WERI-Rb-1 (cell line): ENCODE data around the gene MECP2.

Source experiments
- DNase-seq: peaks from one replicate; pipeline ENCODE4 v3.0.0-alpha.2; 2020
- H3K27ac ChIP-seq: fragments of 250-450 bp; sonication (Bioruptor Pico); 2 replicates; pipeline ENCODE4 v1.5.1; 2020; ENCODE audit warnings: mild to moderate bottlenecking, moderate library complexity
- H3K27me3 ChIP-seq: fragments of 250-450 bp; sonication (Bioruptor Pico); 2 replicates; pipeline ENCODE4 v1.5.1; 2021; ENCODE audit warnings: mild to moderate bottlenecking, low read depth, moderate library complexity; ENCODE audit not compliant: insufficient read depth, severe bottlenecking
- H3K36me3 ChIP-seq: fragments of 250-450 bp; sonication (Bioruptor Pico); 2 replicates; pipeline ENCODE4 v1.5.1; 2020; ENCODE audit warnings: mild to moderate bottlenecking, moderate library complexity
- H3K4me3 ChIP-seq: 2 replicates; pipeline ENCODE4 v1.5.1; 2011; ENCODE audit warnings: low read depth, mild to moderate bottlenecking, control low read depth, low read length
- H3K9me3 ChIP-seq: fragments of 250-450 bp; sonication (Bioruptor Pico); 2 replicates; pipeline ENCODE4 v1.5.1; 2021; ENCODE audit warnings: mild to moderate bottlenecking, moderate library complexity; ENCODE audit not compliant: severe bottlenecking
- TF ChIP-seq, protein P1 (sequence below): IDR thresholded peaks from 2 replicates; pipeline ENCODE4 v1.5.1; 2011; ENCODE audit warnings: low read depth, mild to moderate bottlenecking, control low read depth, inconsistent platforms, low read length

The MECP2 gene

DNA sequence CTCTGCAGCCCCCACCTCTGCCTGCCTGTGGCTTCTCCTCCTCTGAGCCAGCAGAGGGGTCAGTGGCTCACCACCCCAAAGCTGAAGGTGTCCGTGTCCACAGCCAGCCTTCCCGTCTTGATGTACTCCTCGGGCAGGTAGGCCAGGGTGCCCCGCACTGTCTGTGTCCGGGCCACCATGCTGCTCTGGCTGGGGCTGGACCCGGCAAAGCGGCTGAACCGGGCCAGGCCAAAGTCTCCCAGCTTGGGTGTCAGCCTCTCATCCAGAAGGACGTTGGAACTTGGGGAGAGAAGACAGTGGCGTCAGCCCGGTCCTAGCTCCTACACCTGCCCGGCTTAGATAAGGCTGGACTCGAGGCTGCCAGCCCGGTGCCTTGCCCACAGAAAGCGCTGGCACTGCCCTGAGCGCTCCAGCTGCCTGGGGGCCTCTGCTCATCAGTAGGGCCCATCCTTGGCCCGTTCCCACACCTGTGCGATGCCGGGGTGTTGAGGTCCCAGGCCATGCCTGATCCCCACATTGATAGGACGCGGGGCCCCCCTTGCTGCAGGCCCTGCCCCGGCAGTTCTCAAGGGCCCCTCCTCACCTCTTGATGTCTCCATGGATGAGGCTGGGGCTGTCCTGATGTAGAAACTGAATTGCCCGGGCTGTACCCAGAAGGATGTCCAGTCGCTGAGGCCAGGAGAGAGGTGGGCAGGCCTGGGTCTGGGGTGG, 81.0 kb downstream of the MECP2 start:
- Histone ChIP-seq H3K27ac (no peak overlapping the region), H3K9me3 (no peaks in the 10 kb centered on the region), H3K4me3 (no peak overlapping the region), H3K27me3 (peaks cover 10% of the 10 kb centered on the region), H3K36me3 (peaks cover 59% of the 10 kb centered on the region)
- TF ChIP-seq, protein P1, sequence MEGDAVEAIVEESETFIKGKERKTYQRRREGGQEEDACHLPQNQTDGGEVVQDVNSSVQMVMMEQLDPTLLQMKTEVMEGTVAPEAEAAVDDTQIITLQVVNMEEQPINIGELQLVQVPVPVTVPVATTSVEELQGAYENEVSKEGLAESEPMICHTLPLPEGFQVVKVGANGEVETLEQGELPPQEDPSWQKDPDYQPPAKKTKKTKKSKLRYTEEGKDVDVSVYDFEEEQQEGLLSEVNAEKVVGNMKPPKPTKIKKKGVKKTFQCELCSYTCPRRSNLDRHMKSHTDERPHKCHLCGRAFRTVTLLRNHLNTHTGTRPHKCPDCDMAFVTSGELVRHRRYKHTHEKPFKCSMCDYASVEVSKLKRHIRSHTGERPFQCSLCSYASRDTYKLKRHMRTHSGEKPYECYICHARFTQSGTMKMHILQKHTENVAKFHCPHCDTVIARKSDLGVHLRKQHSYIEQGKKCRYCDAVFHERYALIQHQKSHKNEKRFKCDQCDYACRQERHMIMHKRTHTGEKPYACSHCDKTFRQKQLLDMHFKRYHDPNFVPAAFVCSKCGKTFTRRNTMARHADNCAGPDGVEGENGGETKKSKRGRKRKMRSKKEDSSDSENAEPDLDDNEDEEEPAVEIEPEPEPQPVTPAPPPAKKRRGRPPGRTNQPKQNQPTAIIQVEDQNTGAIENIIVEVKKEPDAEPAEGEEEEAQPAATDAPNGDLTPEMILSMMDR: no peak
- DNase-seq: no peak

DNA sequence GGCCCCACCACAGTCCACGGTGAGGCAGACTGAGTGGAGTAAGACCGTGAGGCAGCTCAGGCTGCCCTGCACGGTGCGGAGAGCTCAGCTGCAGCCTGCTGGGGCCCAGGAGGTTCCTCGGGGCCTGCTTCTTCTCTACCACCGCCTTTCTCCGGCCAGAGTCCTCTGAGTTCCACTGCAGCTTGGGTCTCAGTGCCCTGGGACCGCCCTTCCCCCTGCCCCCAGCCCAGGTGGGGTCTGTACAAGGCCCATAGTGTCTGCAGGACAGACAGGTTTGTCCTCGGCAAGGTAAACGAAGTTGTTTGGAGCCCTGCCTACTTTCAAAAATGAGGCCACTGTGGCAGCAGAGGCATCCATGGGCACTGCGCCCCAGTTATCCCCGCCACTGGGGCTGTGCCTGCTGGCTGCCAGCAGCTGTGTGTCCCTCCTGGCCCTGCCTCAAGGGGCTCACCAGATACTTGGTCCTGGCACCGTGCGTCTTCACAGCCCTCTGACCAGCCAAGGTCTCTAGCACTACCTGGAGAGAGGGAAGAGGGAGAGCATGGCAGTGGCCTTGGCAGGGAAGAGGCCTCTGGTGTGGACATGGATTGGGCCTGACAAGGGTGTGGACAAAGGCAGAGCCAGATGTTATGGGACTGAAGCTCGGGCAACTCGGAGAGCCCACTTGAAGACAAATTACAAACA, 81.8 kb downstream of the MECP2 start:
- Histone ChIP-seq H3K36me3 (peaks cover 67% of the 10 kb centered on the region), H3K9me3 (no peaks in the 10 kb centered on the region), H3K27me3 (peaks cover 10% of the 10 kb centered on the region), H3K27ac (no peak overlapping the region), H3K4me3 (no peak overlapping the region)
- TF ChIP-seq, protein P1: no peak
- no peak for DNase-seq

DNA sequence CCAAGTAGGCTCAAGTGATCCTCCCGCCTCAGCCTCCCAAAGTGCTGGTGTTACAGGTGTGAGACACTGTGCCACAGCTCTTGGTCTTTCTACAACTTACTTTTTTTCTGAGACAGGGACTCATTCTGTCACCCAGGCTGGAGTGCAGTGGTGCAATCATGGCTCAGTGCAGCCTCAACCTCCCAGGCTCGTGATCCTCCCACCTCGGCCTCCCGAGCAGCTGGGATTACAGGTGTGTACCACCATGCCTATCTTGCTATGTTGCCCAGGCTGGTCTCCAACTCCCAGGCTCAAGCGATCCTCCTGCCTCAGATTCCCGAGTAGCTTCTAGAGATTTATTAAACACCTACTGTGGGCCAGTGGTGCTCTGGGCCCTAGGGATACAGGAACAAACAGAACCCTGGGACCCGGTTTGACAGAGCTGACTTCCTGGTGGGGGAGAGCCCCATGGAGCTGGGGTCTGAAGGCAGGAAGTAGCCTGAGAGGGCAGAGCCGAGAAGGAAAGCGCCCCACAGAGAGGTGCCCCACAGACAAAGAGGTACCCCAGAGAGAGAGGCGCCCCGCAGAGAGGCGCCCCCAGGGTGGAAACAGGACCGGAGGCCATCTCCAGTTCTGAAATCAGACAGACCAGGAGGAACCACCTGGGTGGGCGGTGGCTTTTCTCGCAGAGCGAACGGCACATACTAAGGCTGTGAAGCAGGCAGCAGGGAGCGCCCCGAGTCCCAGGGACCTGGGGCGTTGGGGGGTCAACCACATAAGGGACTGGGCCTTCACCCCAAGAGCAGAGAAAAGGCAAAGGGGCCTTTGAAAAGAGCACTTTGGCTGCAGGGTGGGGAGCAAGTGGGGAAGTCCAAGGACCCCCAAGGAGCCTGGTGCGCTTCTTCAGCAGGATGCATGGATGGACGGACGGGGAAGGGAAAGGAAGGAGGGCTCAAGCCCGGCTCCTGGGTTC, 82.8 kb downstream of the MECP2 start:
- Histone ChIP-seq H3K4me3 (no peak overlapping the region), H3K9me3 (no peaks in the 10 kb centered on the region), H3K27me3 (peaks cover 10% of the 10 kb centered on the region), H3K27ac (no peak overlapping the region), H3K36me3 (peaks cover 75% of the 10 kb centered on the region)
- TF ChIP-seq, protein P1: no peak
- no peak for DNase-seq

DNA sequence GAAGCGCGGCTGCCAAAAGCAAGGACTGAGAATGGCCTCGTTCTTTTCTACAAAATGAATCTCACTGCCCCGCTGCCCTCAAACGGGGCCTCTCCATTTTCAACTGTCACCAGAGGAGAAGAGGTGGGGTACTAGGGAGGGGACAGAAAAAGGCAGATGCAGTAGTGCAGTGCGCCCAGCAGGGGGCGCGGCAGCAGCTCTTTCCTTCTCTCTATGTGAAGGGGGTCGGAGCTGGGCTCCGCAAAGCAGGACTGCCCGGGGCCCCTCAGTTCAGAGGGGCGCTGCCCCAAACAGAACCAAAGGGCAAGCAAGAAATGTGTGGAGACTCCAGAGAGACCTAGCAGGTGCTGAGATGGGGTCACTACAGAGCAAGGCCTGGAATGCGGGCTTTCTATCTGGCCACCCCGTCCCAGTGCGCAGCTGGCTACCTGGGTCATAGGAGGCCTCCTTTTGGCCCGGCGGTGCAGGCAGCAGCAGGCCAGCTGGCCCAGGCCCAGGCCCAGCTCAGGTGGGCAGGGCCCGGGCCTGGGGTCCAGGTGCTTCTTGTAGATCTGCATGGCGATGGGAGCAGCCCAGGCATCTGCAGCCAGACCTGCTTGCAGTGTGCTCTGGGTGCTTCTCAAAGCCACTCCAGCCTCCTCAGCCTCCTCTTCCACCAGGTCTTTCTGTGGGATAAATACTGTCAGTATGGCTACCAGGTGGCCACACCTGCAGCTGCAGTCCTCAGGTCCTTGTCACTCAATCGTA, 83.7 kb downstream of the MECP2 start:
- H3K36me3 ChIP-seq: peaks cover 75% of the 10 kb centered on the region
- TF ChIP-seq, protein P1: peak; percentile 98
- H3K9me3 ChIP-seq: no peaks in the 10 kb centered on the region
- H3K27ac ChIP-seq: peak overlapping the region; percentile 1
- H3K27me3 ChIP-seq: peaks cover 10% of the 10 kb centered on the region
- H3K4me3 ChIP-seq: no peak overlapping the region
- peak; percentile 68 for DNase-seq

DNA sequence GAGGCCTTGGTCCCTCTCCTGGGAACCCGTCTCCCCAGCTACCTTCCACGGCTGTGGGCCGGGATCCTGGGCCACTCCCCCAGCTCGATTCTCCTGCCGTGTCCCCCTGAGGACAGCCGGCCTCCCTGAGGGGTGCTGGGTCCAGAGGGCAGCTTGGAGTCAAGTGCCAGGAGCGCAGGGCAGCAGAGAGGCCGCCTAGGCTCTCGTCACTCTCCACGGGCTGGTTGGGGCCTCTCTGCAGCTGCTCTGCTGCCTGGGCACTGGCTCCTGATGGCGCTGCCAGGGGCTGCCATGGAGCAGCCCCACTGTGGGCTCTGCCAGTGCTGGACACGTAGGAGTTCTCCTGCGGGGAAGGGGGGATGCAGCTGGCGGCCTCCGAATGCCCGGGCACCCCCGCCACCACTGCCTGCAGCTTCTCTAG, 84.5 kb downstream of the MECP2 start:
- peaks cover 10% of the 10 kb centered on the region for H3K27me3 ChIP-seq
- no peak overlapping the region for H3K4me3 ChIP-seq
- no peaks in the 10 kb centered on the region for H3K9me3 ChIP-seq
- peaks cover 70% of the 10 kb centered on the region for H3K36me3 ChIP-seq
- H3K27ac ChIP-seq: peak overlapping the region; percentile 11
- DNase-seq: no peak
- TF ChIP-seq, protein P1: no peak
